GM12892 (cell line): ENCODE measurements around the gene CHMP4B.

ENCODE experiments used
- DNase-seq: peaks from one replicate; pipeline ENCODE4 v3.0.0; 2011; ENCODE audit not compliant: insufficient read length
- FAIRE-seq: peaks from 2 replicates; lab custom pipeline; 2011; peaks lifted over from hg19 to GRCh38; lab: Jason Lieb, UNC
- POLR2A ChIP-seq: IDR thresholded peaks from 2 replicates; pipeline ENCODE4 v1.6.1; 2011; ENCODE audit warnings: low read depth, low read length, control low read depth
- POLR2AphosphoS5 ChIP-seq: IDR thresholded peaks from 2 replicates; pipeline ENCODE4 v1.6.1; 2011; ENCODE audit warnings: low read depth, low read length, control low read depth
- TAF1 ChIP-seq: IDR thresholded peaks from 2 replicates; pipeline ENCODE4 v1.6.1; 2011; ENCODE audit warnings: low read depth, mild to moderate bottlenecking, control low read depth, low read length, borderline replicate concordance

CHMP4B gene

DNA sequence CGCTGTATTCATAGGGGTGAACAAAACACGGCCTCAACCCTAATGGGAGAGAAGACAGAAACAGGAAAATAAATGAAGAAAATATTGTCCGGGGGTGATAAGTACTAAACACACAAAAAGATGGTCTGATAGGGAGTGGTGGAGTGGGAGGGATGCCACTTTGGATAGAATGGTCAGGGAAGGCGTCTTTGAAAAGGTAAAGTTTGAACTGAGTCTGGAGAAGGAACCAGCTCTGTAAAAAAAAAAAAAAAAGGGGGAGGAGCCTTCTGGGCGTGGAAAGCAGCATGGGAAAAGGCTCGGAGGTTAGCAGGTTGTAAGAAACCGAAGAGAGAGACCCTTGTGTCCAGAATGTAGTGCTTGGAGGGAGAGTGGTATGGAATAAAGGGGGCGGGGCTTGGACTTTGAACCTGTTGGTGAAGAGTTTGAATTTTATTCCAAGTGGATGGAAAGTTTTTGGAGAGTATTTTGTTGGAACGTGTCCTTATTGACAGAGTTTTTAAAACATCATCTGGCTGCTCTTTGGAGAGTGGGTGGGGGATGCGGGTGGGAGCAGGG, 1.8 kb downstream of the CHMP4B start:
- FAIRE-seq (no peak), DNase-seq (no peak)
- no peak for TF ChIP-seq POLR2AphosphoS5
- TF ChIP-seq POLR2A = no peak
- no peak for TF ChIP-seq TAF1

DNA sequence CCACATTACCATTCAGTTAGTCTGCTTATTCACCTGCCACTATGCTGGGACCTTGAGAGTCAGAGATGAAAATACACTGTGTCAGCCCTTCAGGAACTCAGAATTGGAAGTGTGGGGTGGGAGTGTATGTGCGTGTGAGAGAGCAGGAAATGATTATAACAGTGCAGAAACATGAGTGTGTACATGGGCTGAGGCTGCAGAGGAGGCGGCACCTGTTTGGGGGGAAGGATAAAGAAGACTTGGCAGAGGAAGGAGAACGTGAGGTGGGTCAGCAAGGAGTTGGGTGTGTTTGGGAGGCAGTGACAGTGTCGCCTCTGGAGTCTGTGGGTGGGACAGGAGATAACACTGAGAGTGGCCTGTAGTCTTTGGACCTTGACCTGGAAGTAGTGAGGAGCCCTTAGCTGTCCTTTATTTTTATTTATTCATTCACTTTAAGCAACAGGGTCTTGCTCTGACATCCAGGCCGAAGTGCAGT, 3.1 kb downstream of the CHMP4B start:
- no peak for TF ChIP-seq TAF1
- TF ChIP-seq POLR2A = no peak
- no peak for TF ChIP-seq POLR2AphosphoS5
- no peak for DNase-seq
- no peak for FAIRE-seq

DNA sequence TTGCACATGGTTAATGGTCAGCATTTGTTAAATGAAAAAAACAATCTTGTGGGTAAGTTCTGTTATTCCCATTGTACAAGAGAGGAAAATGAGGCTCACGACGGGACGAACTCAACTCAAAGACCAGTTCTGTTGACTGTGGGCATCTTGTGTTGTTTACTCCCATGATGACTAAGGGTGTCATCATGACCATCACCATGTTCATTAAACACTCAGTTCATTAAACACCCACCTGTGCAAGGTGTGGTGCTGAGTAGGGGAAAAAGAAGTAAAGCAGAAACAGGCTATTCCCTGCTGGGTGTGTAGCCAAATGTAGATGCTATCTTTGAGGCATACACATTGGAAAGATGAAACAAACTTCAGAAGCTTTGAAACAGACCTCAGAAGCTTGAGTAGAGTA, 4.5 kb downstream of the CHMP4B start:
- FAIRE-seq (no peak), DNase-seq (no peak)
- TF ChIP-seq POLR2A (no peak), TAF1 (no peak), POLR2AphosphoS5 (no peak)

DNA sequence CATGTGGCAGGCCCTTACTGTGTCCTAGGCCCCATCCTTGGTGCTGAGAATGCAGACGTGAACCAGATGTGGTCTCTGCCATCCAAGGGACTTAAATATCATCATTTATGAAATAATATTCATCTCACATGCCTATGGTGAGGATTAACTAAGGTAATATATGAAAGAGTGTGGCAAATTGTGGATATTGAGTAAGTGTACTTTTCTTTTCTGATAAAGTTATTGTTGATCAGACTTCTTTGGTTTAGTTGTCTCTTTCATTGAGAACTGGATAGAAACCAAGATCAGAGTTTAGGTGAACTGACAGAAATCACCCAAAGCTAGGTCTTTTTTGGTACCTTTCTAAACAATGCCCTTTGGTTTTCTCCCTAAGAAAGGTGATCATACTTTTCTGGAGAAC, 5.0 kb downstream of the CHMP4B start:
- FAIRE-seq = no peak
- TF ChIP-seq POLR2A = no peak
- no peak for TF ChIP-seq POLR2AphosphoS5
- no peak for TF ChIP-seq TAF1

DNA sequence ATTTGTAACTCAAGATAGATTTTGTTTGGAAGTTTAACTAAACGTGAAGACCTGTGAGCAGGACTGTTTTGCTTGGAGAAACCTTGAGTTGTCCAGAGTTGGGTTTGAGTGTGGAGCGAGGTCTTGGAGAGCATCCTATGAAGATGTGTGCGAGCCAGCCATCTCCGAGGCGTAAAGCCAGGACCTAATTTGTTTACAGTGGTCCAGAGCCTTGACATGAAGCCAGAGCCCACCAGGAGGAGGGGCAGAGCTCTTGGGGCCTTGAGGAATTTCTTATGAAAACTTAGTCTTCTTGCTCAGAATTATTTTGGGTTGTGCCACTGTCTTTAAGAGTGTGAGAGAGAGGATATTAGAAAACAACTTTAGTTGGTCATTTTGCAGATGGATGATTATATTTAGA, 6.3 kb downstream of the CHMP4B start:
- DNase-seq = no peak
- no peak for FAIRE-seq
- no peak for TF ChIP-seq TAF1
- TF ChIP-seq POLR2AphosphoS5 = no peak
- TF ChIP-seq POLR2A = no peak

More for the DNA sequence above, 5.0 kb downstream of the CHMP4B start:
- no peak for DNase-seq

DNA sequence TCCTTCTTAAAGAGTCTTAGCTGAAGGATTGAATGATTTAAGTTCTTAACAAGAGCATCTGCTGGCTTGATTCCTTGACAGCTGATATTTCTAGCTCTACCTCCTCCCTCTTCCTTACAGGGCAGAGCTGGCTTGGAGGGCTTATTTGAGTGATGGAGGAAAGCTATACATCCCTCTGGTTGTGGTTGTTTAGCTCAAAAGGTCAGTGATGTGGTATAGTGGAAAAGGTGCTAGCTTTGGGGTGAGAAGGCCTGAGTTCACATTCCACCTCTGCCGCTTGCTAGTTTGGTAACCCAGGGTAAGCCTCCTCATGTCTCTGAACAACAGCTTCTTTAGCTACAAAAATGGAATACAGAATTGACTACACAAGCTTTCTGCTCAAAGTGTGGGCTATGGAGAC, 8.3 kb downstream of the CHMP4B start:
- DNase-seq (no peak), FAIRE-seq (no peak)
- TF ChIP-seq POLR2AphosphoS5 (no peak), POLR2A (no peak), TAF1 (no peak)

DNA sequence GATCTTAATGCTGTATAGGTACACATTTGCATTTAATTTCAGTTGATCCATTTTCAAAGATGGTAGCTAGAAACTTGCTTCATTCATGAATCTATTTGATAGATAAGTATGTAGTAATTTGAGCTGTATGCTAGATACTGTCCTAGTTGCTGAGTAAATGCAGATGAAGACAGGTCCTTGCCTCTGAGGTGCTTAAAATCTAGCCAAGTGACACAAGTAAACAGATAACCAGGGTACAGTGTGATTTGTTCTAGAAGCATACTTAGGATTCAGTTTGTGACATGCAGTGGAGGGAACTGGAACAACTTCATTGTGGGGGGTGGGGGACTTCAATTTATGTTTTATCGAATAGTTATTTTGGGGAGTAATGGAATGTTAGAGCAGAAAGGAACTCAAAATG, 9.2 kb downstream of the CHMP4B start:
- no peak for FAIRE-seq
- TF ChIP-seq TAF1 = no peak
- DNase-seq = no peak

DNA sequence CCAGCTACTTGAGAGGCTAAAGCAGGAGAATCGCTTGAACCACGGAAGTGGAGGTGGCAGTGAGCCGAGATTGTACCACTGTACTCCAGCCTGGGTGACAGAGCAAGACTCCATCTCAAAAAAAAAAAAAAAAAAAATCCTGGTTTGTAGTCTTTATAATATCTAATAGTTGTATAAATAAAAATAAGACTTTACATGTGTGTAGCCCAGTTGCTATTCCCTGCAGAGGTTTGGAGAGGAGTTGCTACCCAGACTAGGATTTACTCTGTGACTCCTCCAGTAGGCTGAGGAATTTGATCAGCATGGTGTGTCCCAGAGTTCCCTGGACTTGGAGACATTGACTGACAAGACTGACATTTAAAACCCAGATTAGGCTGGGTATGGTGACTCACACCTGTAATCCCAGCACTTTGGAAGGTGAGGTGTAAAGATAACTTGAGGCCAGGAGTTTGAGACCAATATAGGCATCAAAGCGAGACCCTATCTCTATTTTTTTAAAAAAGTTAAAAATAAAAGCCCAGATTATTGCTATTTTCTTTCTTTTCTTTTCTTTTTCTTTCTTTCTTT, 10.2 kb downstream of the CHMP4B start:
- TF ChIP-seq TAF1 (no peak), POLR2AphosphoS5 (no peak), POLR2A (no peak)

DNA sequence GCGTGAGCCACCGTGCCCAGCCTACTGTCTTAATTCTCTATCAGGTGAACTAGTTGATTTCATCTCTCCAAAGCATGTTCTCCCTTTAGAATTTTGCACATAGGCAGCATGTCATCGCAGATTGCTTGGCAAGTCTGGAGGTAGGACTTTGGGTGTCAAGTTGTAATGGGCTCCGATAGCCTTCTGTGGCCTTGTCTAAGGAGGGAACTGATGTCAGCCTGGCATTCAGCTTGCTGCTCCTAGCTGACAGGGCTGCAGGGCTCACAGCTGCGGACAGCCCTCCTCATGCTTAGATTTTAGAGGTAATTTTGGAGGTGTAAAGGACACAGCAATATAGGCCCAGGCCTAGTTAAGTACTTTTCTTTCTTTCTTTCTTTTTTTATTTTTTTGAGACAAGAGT, 11.3 kb downstream of the CHMP4B start:
- TF ChIP-seq TAF1 = no peak
- DNase-seq (no peak), FAIRE-seq (no peak)

More for the DNA sequence above, 10.2 kb downstream of the CHMP4B start:
- no peak for DNase-seq
- no peak for FAIRE-seq

DNA sequence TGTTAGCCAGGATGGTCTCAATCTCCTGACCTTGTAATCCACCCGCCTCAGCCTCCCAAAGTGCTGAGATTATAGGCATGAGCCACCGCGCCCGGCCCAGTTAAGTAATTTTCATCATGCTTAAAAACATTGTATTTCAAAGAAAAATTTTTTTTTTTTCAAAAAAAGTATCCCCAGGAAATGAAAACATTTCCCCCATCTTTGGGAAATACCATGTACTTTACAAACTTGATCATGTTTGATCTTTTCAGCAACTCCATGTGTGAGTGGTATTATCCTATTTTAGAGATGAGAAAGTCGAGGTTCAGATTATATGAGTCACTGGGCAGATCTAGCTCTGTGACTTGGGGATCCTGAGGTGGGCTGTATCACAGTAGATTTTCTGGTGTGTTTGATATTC, 11.8 kb downstream of the CHMP4B start:
- DNase-seq = no peak
- no peak for FAIRE-seq

DNA sequence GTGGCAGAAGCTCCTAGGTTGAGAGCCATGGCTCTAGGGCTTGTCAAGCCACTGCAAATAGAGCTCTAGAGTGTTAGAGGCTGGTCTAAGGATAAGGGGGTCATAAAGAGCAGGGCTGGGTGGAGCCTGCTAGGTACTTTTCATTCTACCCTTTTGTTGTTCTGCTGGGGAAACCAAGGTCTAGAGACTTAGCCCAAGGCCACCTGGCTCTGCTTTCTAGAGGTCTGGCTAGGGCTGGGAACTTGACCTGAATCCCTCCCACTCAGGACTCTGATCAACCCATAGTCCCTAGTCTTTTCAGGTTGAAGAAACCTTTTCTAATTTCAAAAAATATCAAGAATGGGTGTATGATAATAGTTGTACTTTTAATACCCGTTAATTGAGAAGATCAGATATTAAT, 13.7 kb downstream of the CHMP4B start:
- DNase-seq = no peak
- TF ChIP-seq POLR2A (no peak), TAF1 (no peak), POLR2AphosphoS5 (no peak)
- no peak for FAIRE-seq

More for the DNA sequence above, 11.8 kb downstream of the CHMP4B start:
- TF ChIP-seq POLR2A (no peak), POLR2AphosphoS5 (no peak), TAF1 (no peak)

DNA sequence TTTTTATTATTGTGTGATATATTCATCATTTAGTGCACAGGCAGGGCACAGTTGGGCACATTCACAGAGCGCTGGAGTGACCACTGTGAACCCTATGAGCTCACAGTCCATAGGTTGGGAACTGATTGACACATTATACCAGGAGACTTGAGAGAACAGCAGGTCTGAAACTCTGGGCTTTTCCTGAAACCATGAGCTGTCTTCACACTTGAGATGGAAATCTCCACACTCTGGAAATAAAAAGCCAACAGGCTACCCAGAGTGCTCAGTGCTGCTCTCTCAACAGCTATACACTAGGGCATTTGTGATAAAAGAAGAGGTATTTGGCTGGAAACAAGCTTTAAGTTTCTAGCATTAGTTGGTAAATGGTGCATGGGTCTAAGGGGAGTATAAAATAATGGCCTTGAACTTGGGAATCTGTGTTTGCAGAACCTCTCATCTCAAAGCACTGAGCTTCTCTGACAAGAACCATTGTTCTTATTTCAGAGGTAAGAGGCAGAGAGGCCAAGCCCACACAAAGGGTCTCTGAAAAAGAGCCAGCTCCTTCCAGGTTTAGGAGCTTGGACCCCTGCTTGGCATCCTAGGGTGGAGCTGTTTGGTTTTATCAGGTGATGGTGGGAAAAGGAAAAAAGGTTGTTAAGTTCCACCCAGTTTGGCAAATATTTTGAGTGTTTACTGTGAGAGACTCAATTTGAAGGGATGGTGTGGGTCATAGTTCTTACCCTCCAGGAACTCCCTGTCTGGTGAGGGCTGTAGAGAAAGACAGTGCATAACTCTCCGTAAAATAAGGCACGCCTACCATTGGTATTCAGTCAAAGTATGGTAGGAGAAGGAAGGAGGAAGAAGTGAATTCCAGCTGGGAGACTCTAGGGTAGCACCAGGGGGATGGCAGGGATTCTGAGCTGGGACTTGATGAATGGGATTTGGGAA, 14.5 kb downstream of the CHMP4B start:
- TF ChIP-seq TAF1 (no peak), POLR2AphosphoS5 (no peak), POLR2A (no peak)
- DNase-seq (no peak), FAIRE-seq (no peak)

DNA sequence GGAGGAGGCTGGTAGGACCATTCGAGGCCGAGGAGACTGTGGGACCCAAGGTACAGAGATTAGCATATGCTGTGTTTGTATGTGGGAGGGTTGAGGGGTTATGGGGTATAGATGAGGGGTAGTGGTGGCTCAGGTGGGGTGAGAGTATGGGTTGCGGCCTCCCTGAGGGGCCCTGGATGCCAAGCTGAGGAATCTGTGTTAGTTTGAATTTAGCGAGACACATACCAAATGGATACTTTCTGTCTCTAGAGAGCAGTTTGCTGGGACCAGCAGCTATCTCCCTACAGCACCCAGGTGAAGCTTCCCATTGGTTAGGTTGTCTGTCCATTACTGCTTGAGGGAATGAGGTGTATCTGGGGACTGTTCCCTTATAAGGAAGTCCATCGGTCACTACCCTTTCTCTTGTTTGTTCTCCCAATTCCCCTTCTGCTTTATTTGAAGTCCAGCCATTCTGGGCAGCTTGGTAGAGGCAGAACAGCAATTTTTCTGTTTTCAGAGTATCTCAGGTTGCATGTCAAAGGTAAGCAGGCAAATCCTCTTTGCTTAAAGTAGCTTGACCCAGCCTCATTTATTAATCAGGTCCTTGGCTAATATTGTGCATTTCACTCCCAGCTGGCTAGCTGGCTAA, 15.2 kb downstream of the CHMP4B start:
- FAIRE-seq = no peak
- TF ChIP-seq POLR2A (no peak), TAF1 (no peak), POLR2AphosphoS5 (no peak)
- DNase-seq = no peak
